Mesodermal cell (in vitro differentiated cells): Measurements from ENCODE around the gene STK10.

Source experiments
- H3K27ac ChIP-seq: 2 replicates; pipeline ENCODE4 v1.7.0; 2013; ENCODE audit warnings: mild to moderate bottlenecking, low read depth, low read length, moderate library complexity; ENCODE audit not compliant: severe bottlenecking
- H3K36me3 ChIP-seq: 2 replicates; pipeline ENCODE4 v1.7.1; 2013; ENCODE audit warnings: mild to moderate bottlenecking, low read length, moderate library complexity; ENCODE audit not compliant: control insufficient read depth, insufficient read depth
- H3K4me1 ChIP-seq: one replicate; pipeline ENCODE4 v1.7.1; 2013; ENCODE audit warnings: mild to moderate bottlenecking, low read length; ENCODE audit not compliant: insufficient read depth, control insufficient read depth, poor library complexity, severe bottlenecking
- H3K4me3 ChIP-seq: 2 replicates; pipeline ENCODE4 v1.7.0; 2013; ENCODE audit warnings: low read length, control low read depth, mild to moderate bottlenecking; ENCODE audit not compliant: insufficient read depth, poor library complexity, severe bottlenecking; ENCODE audit errors: extremely low read depth
- H3K9me3 ChIP-seq: 2 replicates; pipeline ENCODE4 v1.7.1; 2013; ENCODE audit warnings: mild to moderate bottlenecking, low read length, moderate library complexity; ENCODE audit not compliant: control insufficient read depth
- WGBS, 2 experiments: methylation state at CpG; one replicate each; pipeline ENCODE4 v1.1.5; 2013; ENCODE audit warnings: missing lambda C conversion rate in 2 of 2; ENCODE audit not compliant: insufficient coverage in 2 of 2; 5-methylcytosine and 5-hydroxymethylcytosine counted together

STK10 gene

GRCh38 chr5:172086194-172086975 lies 101.6 kb downstream of the STK10 start:
- WGBS, 2 experiments, result 82 to 84% methylated on average over 14 of the region's 14 CpGs
- Histone ChIP-seq H3K36me3 (peaks cover 38% of the 10 kb centered on the region), H3K4me1 (no peaks in the 10 kb centered on the region), H3K4me3 (no peak overlapping the region), H3K27ac (no peak overlapping the region), H3K9me3 (no peaks in the 10 kb centered on the region)

GRCh38 chr5:172085738-172086137 lies 102.3 kb downstream of the STK10 start:
- Histone ChIP-seq H3K36me3 (peaks cover 36% of the 10 kb centered on the region), H3K27ac (no peak overlapping the region), H3K4me3 (no peak overlapping the region), H3K4me1 (no peaks in the 10 kb centered on the region), H3K9me3 (no peaks in the 10 kb centered on the region)
- 95 to 97% methylated on average over 7 to 10 of the region's 10 CpGs for WGBS, 2 experiments

- no peak overlapping the region for H3K27ac ChIP-seq
- WGBS, 2 experiments, result 90 to 98% methylated on average over 10 to 13 of the region's 14 CpGs
Measured at GRCh38 chr5:172082180-172082579, 105.8 kb downstream of the STK10 start.

GRCh38 chr5:172079876-172080275 lies 108.1 kb downstream of the STK10 start:
- H3K27ac ChIP-seq, result no peak overlapping the region
- peaks cover 61% of the 10 kb centered on the region for H3K36me3 ChIP-seq
- 44 to 57% methylated on average over 1 of the region's 4 CpGs for WGBS, 2 experiments
- H3K4me1 ChIP-seq, result peaks cover 9% of the 10 kb centered on the region
- H3K9me3 ChIP-seq, result no peaks in the 10 kb centered on the region
- H3K4me3 ChIP-seq, result no peak overlapping the region

More at GRCh38 chr5:172082180-172082579, 105.8 kb downstream of the STK10 start:
- Histone ChIP-seq H3K4me3 (no peak overlapping the region), H3K4me1 (peaks cover 8% of the 10 kb centered on the region), H3K36me3 (peaks cover 44% of the 10 kb centered on the region), H3K9me3 (no peaks in the 10 kb centered on the region)

GRCh38 chr5:172078726-172079345 lies 109.2 kb downstream of the STK10 start:
- WGBS, 2 experiments, result 86 to 88% methylated on average over 5 to 6 of the region's 8 CpGs
- peaks cover 9% of the 10 kb centered on the region for H3K4me1 ChIP-seq
- no peaks in the 10 kb centered on the region for H3K9me3 ChIP-seq
- H3K27ac ChIP-seq, result no peak overlapping the region
- peaks cover 64% of the 10 kb centered on the region for H3K36me3 ChIP-seq
- H3K4me3 ChIP-seq, result no peak overlapping the region

- Histone ChIP-seq H3K9me3 (no peaks in the 10 kb centered on the region), H3K36me3 (peaks cover 69% of the 10 kb centered on the region), H3K4me1 (peaks cover 9% of the 10 kb centered on the region), H3K4me3 (no peak overlapping the region), H3K27ac (no peak overlapping the region)
- WGBS, 2 experiments, result 84 to 95% methylated on average over 2 to 7 of the region's 9 CpGs
Measured at GRCh38 chr5:172077664-172078425, 110.2 kb downstream of the STK10 start.

GRCh38 chr5:172076761-172077244 lies 111.2 kb downstream of the STK10 start:
- Histone ChIP-seq H3K27ac (no peak overlapping the region), H3K4me1 (peaks cover 9% of the 10 kb centered on the region), H3K36me3 (peaks cover 64% of the 10 kb centered on the region), H3K4me3 (no peak overlapping the region), H3K9me3 (no peaks in the 10 kb centered on the region)
- WGBS, 2 experiments, result 54 to 59% methylated on average over 7 to 10 of the region's 10 CpGs

GRCh38 chr5:172075656-172076055 lies 112.4 kb downstream of the STK10 start:
- Histone ChIP-seq H3K9me3 (no peaks in the 10 kb centered on the region), H3K27ac (no peak overlapping the region), H3K36me3 (peaks cover 62% of the 10 kb centered on the region), H3K4me1 (peaks cover 9% of the 10 kb centered on the region), H3K4me3 (no peak overlapping the region)
- WGBS, 2 experiments, result 91 to 100% methylated on average over 1 of the region's 4 CpGs

GRCh38 chr5:172074896-172075295 lies 113.1 kb downstream of the STK10 start:
- Histone ChIP-seq H3K27ac (no peak overlapping the region), H3K36me3 (peaks cover 56% of the 10 kb centered on the region), H3K4me1 (peaks cover 9% of the 10 kb centered on the region), H3K4me3 (no peak overlapping the region), H3K9me3 (no peaks in the 10 kb centered on the region)
- WGBS, 2 experiments, result 76 to 91% methylated on average over 3 of the region's 3 CpGs

GRCh38 chr5:172071309-172071875 lies 116.6 kb downstream of the STK10 start:
- 77 to 88% methylated on average over 2 of the region's 3 CpGs for WGBS, 2 experiments
- H3K36me3 ChIP-seq, result peaks cover 42% of the 10 kb centered on the region
- no peaks in the 10 kb centered on the region for H3K4me1 ChIP-seq
- no peak overlapping the region for H3K27ac ChIP-seq
- no peak overlapping the region for H3K4me3 ChIP-seq
- H3K9me3 ChIP-seq, result no peaks in the 10 kb centered on the region
